GM19193 (cell line): ENCODE results near the gene SORCS2.

ENCODE experiments used
- POLR2A ChIP-seq: IDR thresholded peaks from 4 replicates; pipeline ENCODE4 v1.6.1; 2011; ENCODE audit not compliant: insufficient read depth, insufficient read length; ENCODE audit errors: extremely low read depth

The SORCS2 gene

DNA sequence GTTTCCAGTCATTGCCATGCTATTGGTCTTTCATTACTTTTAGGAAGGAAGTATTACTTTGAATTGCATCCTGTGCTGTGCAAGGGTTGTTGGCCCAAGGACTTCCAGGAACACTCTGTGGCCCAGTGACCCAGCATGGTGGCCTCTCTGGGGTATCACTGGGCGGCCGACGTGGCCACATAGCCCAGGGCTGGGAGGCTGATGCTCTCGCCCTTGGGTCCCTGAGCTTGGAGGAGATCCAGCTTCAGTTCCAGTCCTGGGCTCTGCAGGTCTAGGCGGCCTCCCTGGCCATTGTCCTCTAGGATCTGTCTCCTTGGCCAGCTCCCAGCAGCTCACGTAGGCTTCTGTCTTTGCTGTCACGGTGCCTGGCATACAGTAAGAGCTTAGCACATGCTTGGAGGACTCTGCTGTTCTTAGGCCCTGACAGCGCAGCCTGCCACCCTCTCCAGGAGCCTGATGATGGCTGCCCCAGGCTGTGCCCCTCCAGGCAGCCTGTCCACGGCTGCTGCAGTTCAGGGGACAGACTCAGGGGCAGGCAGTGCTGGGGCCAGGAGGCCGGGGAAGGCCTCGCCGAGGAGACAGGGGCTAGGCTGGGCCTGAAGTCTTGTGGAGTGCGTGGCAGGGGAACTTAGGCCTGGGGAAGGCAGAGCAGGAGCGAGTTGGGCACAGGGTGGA lies 42.2 kb downstream of the SORCS2 start:
- TF ChIP-seq POLR2A: no peak

DNA sequence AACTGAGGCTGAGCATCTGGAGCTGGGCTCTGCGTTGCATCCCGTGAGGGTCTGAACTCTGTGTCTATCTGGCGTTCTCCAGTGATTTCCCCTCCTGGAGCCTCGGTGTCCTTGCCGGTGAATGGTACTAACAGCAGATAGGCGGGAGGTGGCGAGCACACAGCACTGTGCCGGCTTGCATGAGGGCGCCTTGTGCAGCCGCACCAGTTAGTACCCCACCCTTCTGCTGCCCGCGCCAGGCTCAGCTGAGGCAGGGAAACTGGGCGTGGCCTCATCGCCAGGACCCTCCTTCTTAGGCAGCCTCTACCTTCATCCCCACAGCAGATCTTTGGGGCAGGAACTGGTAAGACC lies 42.7 kb downstream of the SORCS2 start:
- TF ChIP-seq POLR2A: no peak

DNA sequence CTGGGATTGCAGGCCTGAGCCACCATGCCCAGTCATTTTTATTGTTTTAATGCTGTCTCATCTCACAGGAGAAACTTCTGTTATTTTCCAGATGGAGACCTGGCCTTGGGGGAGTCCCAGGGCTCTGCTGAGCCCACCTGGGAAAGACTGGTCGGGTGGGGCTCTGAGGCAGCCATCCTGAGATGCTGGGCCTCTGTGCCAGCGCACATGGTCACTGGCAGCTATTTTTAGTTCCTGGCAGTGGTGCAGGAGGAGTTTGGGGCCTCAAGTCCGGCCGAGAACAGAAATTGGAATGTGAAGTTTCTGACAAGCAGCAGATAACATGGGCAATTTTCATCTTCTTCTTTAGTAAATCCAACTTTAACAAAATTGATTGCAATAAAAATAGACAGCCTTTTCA lies 44.5 kb downstream of the SORCS2 start:
- TF ChIP-seq POLR2A: no peak

DNA sequence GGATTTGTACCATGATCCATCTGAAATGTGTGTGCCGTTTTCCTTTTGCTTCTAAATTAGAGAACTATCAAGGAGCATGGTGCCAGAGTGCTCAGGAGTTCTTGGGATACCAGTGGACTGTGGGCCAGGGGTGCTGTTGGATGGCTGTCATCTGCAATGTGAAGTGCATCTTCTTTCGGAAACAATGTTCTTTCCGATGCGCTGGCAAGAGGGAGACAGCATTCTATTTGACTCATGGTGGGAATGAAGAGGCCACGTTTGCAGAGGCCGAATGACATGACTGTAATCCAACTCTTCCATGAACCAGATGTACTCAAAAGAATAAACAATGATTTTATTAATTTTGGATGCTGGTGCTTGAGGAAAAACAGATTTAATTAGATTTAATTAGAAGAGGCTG lies 45.5 kb downstream of the SORCS2 start:
- no peak for TF ChIP-seq POLR2A

DNA sequence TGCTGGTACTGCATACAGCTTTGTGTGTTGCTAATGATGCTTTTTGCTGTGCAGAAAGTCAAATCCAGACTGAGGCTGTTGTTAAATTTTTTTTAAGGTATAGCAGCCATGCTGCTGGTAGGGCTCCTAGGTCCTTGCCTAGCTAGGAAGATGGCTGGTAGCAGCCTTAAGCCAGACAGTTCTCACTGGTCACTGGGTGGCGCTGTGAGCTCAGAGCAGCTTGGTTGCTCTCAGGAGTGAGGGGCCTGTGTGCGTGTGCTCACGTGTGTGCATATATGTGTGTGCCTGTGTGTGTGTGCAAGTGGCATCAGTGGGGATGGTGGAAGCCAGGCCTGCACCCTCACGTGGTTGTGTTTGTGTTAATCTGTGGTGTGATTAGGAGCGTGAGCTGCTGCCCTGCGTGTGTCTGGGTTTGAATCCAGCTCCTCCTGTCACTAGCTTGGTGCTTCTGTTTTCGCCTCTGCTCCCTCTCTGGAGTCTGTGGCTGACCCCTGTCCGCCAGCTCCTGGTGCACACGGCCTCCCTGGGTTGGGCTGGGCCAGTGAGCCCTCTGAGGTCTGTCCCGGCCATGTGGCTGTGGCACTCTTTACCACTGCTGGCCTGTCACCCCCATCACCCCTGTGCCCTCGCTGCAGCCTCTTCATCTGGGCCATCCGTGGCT lies 46.1 kb downstream of the SORCS2 start:
- no peak for TF ChIP-seq POLR2A

DNA sequence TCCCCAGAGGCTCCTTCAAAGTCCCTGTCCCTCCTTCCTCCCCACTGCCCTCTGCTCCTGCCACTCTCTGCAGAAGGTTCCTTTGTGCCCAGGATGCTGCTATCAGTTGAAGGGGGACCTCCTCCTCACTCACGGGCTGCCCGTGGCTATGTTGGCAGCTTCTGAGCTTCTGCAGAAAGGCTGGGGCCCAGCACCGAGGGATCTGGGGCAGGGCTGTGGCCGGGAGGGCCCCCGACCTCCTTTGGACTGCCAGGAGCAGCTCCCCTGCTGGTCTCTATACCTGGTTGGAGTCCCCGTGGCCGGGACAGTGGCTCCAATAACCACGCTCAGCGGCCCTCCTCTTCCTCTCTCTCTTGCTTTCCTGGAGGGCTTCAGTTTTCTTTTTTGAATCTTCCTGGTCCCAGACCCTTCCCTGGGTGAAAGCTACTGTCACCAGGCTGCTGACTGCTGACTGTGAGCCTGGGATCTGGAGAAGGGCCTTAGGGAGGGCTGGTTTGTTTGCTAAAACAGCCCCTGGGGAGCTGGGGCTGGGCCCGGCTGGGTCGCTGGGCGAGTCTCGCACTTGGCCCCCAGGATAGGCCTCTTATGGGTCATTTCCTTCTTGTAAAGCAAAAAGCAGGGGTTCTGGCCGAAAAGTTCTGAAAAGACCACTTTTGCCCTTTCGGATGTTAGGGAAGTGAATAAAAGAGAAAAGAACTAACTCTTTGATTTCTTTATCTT lies 46.9 kb downstream of the SORCS2 start:
- TF ChIP-seq POLR2A: no peak

DNA sequence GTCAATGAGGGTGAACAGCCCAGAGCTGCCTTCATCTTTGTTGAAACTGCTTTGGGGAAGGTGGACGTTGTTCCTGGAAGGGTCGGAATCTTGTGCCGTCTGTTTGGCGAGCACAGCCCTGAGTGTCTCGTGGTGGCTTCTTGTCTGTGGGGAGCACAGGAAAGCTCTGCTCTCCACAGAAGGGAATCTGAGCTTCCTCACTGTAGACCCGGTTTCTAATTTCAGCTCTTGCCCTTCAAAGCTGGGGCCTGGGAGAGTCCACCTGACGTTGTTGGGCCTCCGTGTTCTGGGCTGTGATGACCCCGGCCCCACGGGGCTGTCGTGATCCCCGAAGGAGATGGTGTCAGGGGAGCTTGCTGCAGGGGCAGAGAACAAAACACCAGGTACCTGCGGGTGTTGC lies 47.5 kb downstream of the SORCS2 start:
- no peak for TF ChIP-seq POLR2A

DNA sequence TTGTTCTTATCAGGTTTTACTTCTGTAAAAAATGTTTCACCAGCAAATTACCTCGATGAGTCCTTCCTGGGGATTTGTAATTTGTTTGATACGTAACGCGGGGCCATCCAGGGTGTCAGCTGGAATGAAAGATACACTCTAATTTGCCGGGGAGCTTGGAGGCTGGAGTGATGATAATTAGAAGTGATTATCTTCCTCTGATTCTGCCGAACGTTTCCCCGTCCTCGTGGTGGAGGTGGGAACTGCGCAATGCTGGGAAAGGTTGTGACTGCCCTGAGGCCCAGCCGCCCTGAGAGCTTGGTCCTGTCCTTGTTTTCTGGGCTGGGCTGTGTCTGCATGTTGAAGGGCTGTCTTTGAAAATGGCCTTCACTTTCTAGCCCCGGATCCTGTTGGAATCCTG lies 48.0 kb downstream of the SORCS2 start:
- no peak for TF ChIP-seq POLR2A

DNA sequence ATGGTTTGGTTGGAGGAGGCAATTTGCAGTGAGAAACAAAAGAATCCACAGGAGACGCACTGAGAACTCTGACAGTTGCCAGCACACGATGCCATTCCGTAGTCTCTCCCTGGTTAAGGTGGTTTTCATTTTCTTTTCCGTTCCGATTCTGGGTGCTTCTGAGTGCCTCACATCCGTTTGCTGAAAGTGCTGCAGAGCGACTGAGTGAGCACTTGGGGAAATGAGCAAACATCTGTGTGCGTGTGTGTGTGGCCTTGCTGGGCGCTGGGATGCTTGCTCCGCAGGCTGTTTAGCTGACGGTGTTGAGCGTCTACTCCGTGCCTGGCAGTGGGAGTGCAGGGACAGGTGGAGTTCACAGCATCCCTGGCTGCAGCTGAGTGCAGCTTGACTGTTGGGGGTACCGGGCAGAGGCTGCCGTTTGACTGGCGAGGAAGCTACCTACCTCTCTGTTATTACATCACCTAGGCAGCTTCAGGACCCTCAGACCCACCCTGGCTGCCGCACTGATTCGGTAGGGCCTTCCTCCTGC lies 49.3 kb downstream of the SORCS2 start:
- TF ChIP-seq POLR2A: no peak

DNA sequence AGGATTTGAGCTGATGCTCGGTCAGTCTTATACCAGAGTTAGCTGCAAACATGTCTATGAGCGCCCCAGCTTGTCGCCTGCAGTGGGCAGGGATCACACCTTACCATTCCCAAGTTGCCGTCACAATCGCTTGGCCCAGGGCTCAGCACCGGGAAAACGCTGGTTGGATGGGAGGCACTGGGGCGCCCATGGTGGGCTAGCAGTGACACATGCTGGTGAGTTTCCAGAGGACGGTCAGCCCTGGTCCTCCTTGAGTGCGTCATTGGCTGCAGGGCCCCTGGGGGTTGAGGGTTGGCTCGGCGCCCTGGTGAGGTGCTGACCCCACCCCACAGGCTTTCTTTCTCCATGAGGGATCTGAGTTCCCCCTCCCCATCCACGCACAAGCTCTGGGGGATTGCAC lies 50.4 kb downstream of the SORCS2 start:
- no peak for TF ChIP-seq POLR2A

DNA sequence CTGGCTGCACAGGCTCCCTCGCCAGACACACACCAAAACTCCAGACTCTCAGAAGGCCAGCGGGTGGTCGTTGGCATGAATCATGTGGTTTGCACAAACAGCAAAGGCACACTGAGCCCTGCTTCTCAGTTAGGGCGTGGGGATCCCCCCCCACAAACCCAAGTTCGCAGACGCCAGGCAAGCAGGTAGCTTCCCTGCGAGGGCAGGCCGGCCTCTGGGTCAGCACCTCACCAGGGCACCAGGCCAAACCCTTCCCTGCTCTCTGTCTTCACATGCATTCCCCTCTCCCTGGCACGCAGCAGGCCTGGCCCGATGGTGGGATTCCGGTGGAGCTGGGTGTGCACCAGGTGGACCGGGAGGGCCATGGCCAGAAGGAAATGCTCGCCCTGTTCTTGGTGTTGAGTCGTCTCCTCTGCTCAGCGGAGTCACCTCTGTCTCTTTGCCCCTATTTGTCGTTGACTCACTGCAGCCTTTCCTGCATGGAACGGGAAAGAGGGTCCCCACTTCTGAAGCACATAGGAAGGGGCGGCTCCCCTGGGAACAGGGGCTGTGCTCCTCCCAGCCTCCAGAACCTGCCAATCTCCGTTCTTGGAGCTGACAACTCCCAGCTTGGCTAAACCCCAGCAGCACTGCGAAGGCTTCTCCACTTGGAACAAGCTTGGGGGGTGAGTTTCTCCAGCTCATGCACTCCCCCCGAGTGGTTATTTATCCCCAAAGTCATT lies 51.4 kb downstream of the SORCS2 start:
- no peak for TF ChIP-seq POLR2A

DNA sequence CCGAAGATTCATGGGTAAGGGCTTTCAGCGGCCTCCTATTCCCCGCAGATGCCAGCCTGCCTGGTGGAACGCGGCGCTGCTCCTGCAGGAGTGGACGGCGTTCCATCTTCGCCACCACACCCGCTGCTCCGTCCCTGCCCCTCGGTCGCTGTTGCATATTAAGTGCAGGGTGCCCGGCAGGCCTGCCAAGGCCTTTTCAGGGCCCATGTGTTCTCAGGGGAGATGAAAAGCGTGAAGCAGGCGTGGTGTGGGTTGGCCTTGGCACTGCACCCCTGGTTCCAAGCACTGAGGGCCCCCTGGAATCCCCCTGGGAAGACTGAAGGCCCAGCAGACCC lies 52.0 kb downstream of the SORCS2 start:
- TF ChIP-seq POLR2A: no peak

DNA sequence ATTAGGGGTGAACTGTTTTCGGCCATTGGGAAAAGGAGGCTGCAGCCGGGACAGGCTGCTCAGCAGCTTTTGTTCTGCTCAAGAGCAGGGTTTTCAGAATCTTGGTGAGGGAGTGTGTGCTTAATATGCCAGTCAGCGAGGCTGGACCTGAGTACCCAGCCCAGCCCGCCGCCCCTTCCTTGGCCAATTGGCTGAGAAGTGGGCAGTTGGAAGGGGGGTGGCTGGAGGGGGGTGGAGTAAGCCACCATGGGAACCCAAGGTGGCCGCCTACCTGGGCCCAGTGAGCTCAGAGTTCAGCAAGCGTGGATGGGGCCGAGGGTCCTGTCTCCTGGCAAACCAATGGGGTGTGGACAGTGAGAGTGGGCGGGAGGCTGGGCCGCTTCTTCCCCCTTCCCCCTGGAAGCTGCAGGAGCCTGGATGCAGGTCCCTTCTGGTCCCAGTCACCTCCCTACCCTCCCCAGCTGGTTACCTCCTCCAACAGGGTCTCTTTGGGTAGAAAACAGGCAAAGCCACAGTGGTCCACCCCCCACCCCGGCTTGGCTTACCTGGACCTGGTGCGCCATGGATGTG lies 52.5 kb downstream of the SORCS2 start:
- no peak for TF ChIP-seq POLR2A

DNA sequence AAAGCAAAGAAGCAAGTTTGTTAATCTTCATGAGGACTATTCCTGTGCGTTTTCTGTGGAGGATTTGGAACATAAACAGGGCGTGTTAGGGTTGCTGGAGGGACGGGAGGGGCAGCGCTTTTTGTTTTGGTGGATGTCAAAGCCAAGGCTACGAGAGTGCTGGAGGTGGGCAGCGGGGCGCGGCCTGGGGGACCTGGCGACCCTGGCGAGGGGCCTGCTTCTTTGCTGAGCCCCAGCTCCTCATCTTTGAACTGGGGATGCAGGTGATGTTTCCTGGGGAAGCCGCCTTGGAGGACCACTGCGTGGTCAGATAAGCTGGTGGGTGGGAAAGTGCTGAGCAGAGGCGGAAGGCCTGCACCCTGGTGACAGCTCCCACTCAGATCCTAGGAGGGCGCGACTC lies 55.2 kb downstream of the SORCS2 start:
- no peak for TF ChIP-seq POLR2A

DNA sequence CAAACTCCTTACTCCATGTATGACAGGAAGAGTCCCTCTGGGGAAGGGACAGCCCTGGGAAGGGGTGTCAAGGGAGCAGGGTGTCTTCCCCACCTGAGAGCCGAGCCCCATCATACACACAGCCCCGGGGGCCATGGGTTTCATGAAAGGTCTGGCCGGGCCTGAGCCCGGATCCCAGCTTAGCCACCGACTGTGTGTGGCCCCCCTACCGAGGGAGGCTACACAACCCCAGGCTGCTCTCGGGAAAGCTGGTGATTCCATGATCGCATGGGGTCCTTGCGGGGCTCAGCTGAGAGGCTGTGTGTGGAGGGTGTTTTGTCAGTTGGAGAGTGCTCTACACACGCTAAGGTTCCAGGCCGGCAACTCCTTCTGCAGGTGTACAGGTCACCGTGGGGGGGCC lies 55.6 kb downstream of the SORCS2 start:
- TF ChIP-seq POLR2A: no peak

DNA sequence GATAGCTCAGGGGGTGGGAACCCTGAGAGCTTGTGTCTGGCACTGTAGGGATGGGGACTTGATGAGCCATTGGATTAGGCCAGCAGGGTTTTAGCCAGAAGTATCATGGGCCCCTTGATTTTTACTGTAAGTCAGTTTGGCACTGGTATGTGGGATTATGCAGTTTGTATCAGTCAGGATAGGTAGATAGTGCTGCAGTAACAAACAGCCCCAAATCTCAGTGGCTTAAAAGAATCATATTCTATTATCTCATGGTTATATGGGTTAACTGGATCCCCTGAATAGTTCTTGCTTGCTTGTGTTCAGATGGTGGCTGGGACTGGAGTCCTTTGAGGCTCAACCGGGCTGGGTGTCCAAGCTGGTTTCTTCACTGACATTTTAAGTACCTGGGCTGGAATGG lies 56.5 kb downstream of the SORCS2 start:
- TF ChIP-seq POLR2A: no peak

DNA sequence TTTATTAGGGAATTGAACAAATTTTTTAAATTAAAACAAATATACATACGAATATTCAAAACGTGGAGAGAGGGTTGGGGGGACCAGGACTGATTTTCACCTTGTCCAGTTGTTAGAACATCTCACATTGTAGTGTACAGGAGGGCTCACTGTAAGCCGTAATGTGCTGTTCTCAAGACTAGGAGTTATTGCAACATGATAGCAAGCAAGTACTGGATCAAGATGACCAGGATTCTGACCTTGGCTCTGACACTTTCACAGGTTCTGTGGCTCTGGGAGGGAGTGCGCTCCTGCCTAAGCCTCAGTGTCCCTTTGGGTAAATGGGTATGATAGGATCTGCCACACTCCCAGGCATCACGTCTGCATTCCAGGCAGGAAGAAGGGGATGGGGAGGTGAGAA lies 59.0 kb downstream of the SORCS2 start:
- TF ChIP-seq POLR2A: no peak
